Measurements from ENCODE around the gene ZNF576. TPM values are rescaled to one million over a fixed set of nuclear protein-coding genes. Genes with fewer than 3 reads are reported as not detected.

Gene ZNF576
- total and polyA plus RNA-seq, 2 of the 13 experiments (the other 11 are each of a cell fraction or from before 2014, with no cell fraction given): 7.2 to 9.6 TPM

DNA sequence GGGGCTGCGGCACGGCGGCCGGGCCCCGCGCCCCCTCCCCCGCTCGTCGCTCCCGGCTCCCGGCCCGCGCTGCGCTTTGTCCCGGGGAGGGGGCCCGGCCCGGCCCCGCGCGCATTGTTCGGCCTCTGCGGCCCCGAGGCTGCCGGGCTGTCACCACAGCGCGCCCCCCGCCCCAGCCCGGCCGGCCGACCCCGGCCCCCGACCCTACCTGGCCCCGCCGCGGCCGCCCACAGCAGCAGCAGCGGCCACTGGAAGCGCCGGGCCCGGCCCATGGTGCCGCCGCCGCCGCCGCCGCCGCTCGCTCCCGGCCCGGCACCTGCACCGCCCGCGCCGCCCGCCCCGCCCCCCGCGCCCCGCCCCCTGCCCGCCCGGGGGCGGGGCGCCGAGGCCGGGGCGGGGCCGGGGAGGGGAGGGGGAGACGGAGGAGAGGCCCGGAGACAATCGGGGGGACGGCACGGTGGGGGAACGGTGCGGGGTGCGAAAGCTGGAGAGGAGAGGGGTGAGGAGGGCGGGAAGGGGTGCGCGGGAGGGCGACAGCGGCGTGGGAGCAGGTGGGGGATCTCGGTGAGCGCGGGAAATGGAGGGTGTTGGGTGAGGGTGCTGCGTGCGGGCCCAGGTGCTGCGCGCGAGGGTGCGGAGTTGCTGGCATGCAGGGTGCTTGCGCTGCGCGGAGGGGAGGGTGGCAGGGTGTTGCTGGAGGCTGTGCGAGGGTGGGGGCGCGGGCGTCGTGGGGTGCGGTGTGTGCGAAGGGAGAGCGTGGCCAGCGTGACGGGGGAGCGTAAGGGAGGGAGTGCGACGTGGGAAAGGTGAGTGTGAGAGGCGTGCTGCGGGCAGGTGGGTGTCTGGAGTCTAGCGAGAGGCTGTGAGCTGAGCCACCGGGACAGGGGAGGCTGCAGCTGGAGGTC is 43.4 kb downstream of the ZNF576 start, which contains the start of gene CADM4 (continued):
- TF ChIP-seq ZNF879 (CRISPR knock-in tag; IDR thresholded peaks at IDR 0.05): no peak
- TF ChIP-seq, protein P1, sequence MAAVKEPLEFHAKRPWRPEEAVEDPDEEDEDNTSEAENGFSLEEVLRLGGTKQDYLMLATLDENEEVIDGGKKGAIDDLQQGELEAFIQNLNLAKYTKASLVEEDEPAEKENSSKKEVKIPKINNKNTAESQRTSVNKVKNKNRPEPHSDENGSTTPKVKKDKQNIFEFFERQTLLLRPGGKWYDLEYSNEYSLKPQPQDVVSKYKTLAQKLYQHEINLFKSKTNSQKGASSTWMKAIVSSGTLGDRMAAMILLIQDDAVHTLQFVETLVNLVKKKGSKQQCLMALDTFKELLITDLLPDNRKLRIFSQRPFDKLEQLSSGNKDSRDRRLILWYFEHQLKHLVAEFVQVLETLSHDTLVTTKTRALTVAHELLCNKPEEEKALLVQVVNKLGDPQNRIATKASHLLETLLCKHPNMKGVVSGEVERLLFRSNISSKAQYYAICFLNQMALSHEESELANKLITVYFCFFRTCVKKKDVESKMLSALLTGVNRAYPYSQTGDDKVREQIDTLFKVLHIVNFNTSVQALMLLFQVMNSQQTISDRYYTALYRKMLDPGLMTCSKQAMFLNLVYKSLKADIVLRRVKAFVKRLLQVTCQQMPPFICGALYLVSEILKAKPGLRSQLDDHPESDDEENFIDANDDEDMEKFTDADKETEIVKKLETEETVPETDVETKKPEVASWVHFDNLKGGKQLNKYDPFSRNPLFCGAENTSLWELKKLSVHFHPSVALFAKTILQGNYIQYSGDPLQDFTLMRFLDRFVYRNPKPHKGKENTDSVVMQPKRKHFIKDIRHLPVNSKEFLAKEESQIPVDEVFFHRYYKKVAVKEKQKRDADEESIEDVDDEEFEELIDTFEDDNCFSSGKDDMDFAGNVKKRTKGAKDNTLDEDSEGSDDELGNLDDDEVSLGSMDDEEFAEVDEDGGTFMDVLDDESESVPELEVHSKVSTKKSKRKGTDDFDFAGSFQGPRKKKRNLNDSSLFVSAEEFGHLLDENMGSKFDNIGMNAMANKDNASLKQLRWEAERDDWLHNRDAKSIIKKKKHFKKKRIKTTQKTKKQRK (IDR thresholded peaks at IDR 0.05; ENCODE audit: low read length): no peak
- TF ChIP-seq HDAC6 (IDR thresholded peaks at IDR 0.05; ENCODE audit: low read depth, low read length): no peak
- no peak for TF ChIP-seq TBL1XR1 (IDR thresholded peaks at IDR 0.05; ENCODE audit: borderline replicate concordance, low read length, partially characterized antibody)
- TF ChIP-seq, protein P2, sequence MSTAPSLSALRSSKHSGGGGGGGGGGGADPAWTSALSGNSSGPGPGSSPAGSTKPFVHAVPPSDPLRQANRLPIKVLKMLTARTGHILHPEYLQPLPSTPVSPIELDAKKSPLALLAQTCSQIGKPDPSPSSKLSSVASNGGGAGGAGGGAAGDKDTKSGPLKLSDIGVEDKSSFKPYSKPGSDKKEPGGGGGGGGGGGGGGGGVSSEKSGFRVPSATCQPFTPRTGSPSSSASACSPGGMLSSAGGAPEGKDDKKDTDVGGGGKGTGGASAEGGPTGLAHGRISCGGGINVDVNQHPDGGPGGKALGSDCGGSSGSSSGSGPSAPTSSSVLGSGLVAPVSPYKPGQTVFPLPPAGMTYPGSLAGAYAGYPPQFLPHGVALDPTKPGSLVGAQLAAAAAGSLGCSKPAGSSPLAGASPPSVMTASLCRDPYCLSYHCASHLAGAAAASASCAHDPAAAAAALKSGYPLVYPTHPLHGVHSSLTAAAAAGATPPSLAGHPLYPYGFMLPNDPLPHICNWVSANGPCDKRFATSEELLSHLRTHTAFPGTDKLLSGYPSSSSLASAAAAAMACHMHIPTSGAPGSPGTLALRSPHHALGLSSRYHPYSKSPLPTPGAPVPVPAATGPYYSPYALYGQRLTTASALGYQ (CRISPR knock-in tag; IDR thresholded peaks at IDR 0.05): no peak
- TF ChIP-seq ZNF337 (CRISPR knock-in tag; IDR thresholded peaks at IDR 0.05; ENCODE audit: borderline replicate concordance, low read depth): no peak
- no peak for TF ChIP-seq ZNF841 (CRISPR knock-in tag; IDR thresholded peaks at IDR 0.05; ENCODE audit: borderline replicate concordance)
- TF ChIP-seq, protein P3, sequence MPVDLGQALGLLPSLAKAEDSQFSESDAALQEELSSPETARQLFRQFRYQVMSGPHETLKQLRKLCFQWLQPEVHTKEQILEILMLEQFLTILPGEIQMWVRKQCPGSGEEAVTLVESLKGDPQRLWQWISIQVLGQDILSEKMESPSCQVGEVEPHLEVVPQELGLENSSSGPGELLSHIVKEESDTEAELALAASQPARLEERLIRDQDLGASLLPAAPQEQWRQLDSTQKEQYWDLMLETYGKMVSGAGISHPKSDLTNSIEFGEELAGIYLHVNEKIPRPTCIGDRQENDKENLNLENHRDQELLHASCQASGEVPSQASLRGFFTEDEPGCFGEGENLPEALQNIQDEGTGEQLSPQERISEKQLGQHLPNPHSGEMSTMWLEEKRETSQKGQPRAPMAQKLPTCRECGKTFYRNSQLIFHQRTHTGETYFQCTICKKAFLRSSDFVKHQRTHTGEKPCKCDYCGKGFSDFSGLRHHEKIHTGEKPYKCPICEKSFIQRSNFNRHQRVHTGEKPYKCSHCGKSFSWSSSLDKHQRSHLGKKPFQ (CRISPR knock-in tag; IDR thresholded peaks at IDR 0.05; ENCODE audit: insufficient replicate concordance): no peak
- TF ChIP-seq ZKSCAN8 (CRISPR knock-in tag; IDR thresholded peaks at IDR 0.05; ENCODE audit: borderline replicate concordance): no peak
- TF ChIP-seq, protein P4, sequence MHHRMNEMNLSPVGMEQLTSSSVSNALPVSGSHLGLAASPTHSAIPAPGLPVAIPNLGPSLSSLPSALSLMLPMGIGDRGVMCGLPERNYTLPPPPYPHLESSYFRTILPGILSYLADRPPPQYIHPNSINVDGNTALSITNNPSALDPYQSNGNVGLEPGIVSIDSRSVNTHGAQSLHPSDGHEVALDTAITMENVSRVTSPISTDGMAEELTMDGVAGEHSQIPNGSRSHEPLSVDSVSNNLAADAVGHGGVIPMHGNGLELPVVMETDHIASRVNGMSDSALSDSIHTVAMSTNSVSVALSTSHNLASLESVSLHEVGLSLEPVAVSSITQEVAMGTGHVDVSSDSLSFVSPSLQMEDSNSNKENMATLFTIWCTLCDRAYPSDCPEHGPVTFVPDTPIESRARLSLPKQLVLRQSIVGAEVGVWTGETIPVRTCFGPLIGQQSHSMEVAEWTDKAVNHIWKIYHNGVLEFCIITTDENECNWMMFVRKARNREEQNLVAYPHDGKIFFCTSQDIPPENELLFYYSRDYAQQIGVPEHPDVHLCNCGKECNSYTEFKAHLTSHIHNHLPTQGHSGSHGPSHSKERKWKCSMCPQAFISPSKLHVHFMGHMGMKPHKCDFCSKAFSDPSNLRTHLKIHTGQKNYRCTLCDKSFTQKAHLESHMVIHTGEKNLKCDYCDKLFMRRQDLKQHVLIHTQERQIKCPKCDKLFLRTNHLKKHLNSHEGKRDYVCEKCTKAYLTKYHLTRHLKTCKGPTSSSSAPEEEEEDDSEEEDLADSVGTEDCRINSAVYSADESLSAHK (CRISPR knock-in tag; IDR thresholded peaks at IDR 0.05; ENCODE audit: borderline replicate concordance): no peak
- TF ChIP-seq, protein P5, sequence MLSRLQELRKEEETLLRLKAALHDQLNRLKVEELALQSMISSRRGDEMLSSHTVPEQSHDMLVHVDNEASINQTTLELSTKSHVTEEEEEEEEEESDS (CRISPR knock-in tag; IDR thresholded peaks at IDR 0.05; ENCODE audit: borderline replicate concordance): no peak
- TF ChIP-seq, protein P6, sequence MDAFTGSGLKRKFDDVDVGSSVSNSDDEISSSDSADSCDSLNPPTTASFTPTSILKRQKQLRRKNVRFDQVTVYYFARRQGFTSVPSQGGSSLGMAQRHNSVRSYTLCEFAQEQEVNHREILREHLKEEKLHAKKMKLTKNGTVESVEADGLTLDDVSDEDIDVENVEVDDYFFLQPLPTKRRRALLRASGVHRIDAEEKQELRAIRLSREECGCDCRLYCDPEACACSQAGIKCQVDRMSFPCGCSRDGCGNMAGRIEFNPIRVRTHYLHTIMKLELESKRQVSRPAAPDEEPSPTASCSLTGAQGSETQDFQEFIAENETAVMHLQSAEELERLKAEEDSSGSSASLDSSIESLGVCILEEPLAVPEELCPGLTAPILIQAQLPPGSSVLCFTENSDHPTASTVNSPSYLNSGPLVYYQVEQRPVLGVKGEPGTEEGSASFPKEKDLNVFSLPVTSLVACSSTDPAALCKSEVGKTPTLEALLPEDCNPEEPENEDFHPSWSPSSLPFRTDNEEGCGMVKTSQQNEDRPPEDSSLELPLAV (CRISPR knock-in tag; conservative IDR thresholded peaks at IDR 0.05; ENCODE audit: low read depth): no peak
- TF ChIP-seq ZNF343 (CRISPR knock-in tag; IDR thresholded peaks at IDR 0.05): no peak
- TF ChIP-seq, protein P7, sequence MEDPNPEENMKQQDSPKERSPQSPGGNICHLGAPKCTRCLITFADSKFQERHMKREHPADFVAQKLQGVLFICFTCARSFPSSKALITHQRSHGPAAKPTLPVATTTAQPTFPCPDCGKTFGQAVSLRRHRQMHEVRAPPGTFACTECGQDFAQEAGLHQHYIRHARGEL (CRISPR knock-in tag; IDR thresholded peaks at IDR 0.05): no peak
